Measurements from ENCODE around the gene MAN1A1. TPM values are rescaled to one million over a fixed set of nuclear protein-coding genes. Genes with fewer than 3 reads are reported as not detected.
A peak's percentile ranks its signal among the peaks of the same experiment; 100 is the strongest.

Gene MAN1A1
- total RNA-seq, 4 donors from 2014 or later = 52.7 to 123 (median 97.1) TPM

GRCh38 chr6:119353696-119354095 is 4.1 kb upstream of the MAN1A1 start:
- Histone ChIP-seq H3K4me1 (peaks cover 0 to 16% (median 1%) of the 10 kb centered on the region in 4 donors), H3K9me3 (no peaks in the 10 kb centered on the region), H3K36me3 (no peaks in the 10 kb centered on the region), H3K4me3 (no peak overlapping the region), H3K27me3 (no peaks in the 10 kb centered on the region), H3K27ac (no peak overlapping the region)
- intact Hi-C loops (cut with DNase I; ENCODE audit: low total_unique reads) = no loop called here
- in situ Hi-C loops (cut with MboI; ENCODE audit: low pct_ligation_motif_present in 1 of 4, low pct_unique_long_range_greater_than_20kb in 1 of 4, low sequenced_read_pairs in 3 of 4) = no loop called here
- no peak for DNase-seq
- WGBS, 2 donors (ENCODE audit: low coverage in 1 of 2) = 88 to 94% methylated on average over 4 of the region's 4 CpGs
- TF ChIP-seq EP300 (IDR thresholded peaks at IDR 0.05; ENCODE audit: low read depth) = no peak
- TF ChIP-seq CTCF (IDR thresholded peaks at IDR 0.05) = no peak
- TF ChIP-seq POLR2A (IDR thresholded peaks at IDR 0.05) = no peak
- no peak for TF ChIP-seq POLR2AphosphoS5 (IDR thresholded peaks at IDR 0.05)

DNA sequence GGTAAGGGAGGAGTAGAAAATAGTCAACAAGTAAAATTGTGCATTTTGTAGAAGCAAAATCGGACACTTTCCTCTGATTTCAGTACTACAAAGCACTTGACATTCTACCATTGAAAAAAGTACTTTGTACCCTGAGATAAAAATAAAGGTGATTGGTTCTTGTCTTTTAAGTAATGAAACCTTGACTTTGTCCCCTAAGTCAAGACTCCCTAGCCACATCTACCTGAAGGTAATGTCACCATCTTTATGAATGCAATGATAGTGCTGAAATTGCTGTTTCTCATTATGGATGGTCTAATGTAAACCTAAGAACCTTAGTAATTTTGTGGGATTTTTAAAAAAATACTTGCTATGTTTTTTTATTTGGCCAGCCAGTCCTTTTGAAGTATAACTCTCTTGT is 2.4 kb upstream of the MAN1A1 start:
- H3K4me3 ChIP-seq = no peak overlapping the region
- no peak for DNase-seq
- H3K36me3 ChIP-seq = no peaks in the 10 kb centered on the region
- H3K27ac ChIP-seq = no peak overlapping the region
- no peaks in the 10 kb centered on the region for H3K9me3 ChIP-seq
- in situ Hi-C loops (cut with MboI; ENCODE audit: low pct_ligation_motif_present in 1 of 4, low pct_unique_long_range_greater_than_20kb in 1 of 4, low sequenced_read_pairs in 3 of 4) = no loop called here
- peaks cover 0 to 19% (median 7%) of the 10 kb centered on the region in 4 donors for H3K4me1 ChIP-seq
- intact Hi-C loops (cut with DNase I; ENCODE audit: low total_unique reads) = no loop called here
- 97 to 100% methylated on average over 1 of the region's 1 CpG for WGBS, 2 donors (ENCODE audit: low coverage in 1 of 2)
- no peak for TF ChIP-seq EP300 (IDR thresholded peaks at IDR 0.05; ENCODE audit: low read depth)
- TF ChIP-seq CTCF (IDR thresholded peaks at IDR 0.05) = no peak
- no peaks in the 10 kb centered on the region for H3K27me3 ChIP-seq

GRCh38 chr6:119350952-119351372 is 1.4 kb upstream of the MAN1A1 start:
- TF ChIP-seq EP300 (IDR thresholded peaks at IDR 0.05; ENCODE audit: low read depth) (no peak), POLR2A (IDR thresholded peaks at IDR 0.05) (no peak), CTCF (IDR thresholded peaks at IDR 0.05) (peak; percentile 39 to 55 (median 51)), POLR2AphosphoS5 (IDR thresholded peaks at IDR 0.05) (no peak)
- peak overlapping the region in 3 of 4 donors; percentile 72 to 82 (median 80) for H3K4me3 ChIP-seq
- H3K4me1 ChIP-seq = peaks cover 4 to 30% (median 17%) of the 10 kb centered on the region in 4 donors
- no peaks in the 10 kb centered on the region for H3K9me3 ChIP-seq
- intact Hi-C loops (cut with DNase I; ENCODE audit: low total_unique reads) = no loop called here
- no peak for DNase-seq
- no peaks in the 10 kb centered on the region for H3K36me3 ChIP-seq
- peak overlapping the region; percentile 95 to 99 (median 96) for H3K27ac ChIP-seq
- in situ Hi-C loops (cut with MboI; ENCODE audit: low pct_ligation_motif_present in 1 of 4, low pct_unique_long_range_greater_than_20kb in 1 of 4, low sequenced_read_pairs in 3 of 4) = no loop called here
- 16 to 23% methylated on average over 3 of the region's 3 CpGs for WGBS, 2 donors (ENCODE audit: low coverage in 1 of 2)
- no peaks in the 10 kb centered on the region for H3K27me3 ChIP-seq

- peak; percentile 22 for DNase-seq
- TF ChIP-seq POLR2A (IDR thresholded peaks at IDR 0.05) (no peak), EP300 (IDR thresholded peaks at IDR 0.05; ENCODE audit: low read depth) (no peak), CTCF (IDR thresholded peaks at IDR 0.05) (no peak), POLR2AphosphoS5 (IDR thresholded peaks at IDR 0.05) (peak in 2 of 3 donors; percentile 73 to 78)
- Histone ChIP-seq H3K36me3 (no peaks in the 10 kb centered on the region), H3K27ac (peak overlapping the region; percentile 95 to 99 (median 96)), H3K9me3 (no peaks in the 10 kb centered on the region), H3K27me3 (no peaks in the 10 kb centered on the region), H3K4me1 (peaks cover 5 to 34% (median 20%) of the 10 kb centered on the region in 4 donors), H3K4me3 (peak overlapping the region; percentile 58 to 82 (median 76))
- 1% methylated on average over 15 to 19 of the region's 24 CpGs for WGBS, 2 donors (ENCODE audit: low coverage in 1 of 2)
- intact Hi-C loops (cut with DNase I; ENCODE audit: low total_unique reads) = no loop called here
- in situ Hi-C loops (cut with MboI; ENCODE audit: low pct_ligation_motif_present in 1 of 4, low pct_unique_long_range_greater_than_20kb in 1 of 4, low sequenced_read_pairs in 3 of 4) = no loop called here
Observed at GRCh38 chr6:119350202-119350951, 816 bp upstream of the MAN1A1 start.

Measured in transverse colon (tissue), 4 donors.